OCI-LY1 (cell line): ENCODE data around the gene OR13J1.

Experiments used
- CTCF ChIP-seq: fragments of 200-600 bp; sonication (generic), shearing (Covaris generic); IDR thresholded peaks from 2 replicates; pipeline ENCODE4 v1.5.1; 2017; ENCODE audit warnings: mild to moderate bottlenecking, antibody characterized with exemption, low read length, moderate library complexity, mixed read lengths
- EZH2 ChIP-seq: fragments of 200-600 bp; sonication (generic), shearing (Covaris generic); IDR thresholded peaks from 2 replicates; pipeline ENCODE4 v1.8.0; 2017; ENCODE audit warnings: borderline replicate concordance, mixed run types, mild to moderate bottlenecking, antibody characterized with exemption, low read length, moderate library complexity, mixed read lengths

GRCh38 chr9:35891646-35892045 lies 21.4 kb upstream of the OR13J1 start:
- no peak for TF ChIP-seq EZH2
- no peak for TF ChIP-seq CTCF
